Activated CD4-positive, alpha-beta T cell treated with anti-CD3 and anti-CD28 coated beads, Interleukin-2, amount 50 U/mL, for 4 hours (primary cell): ENCODE data around the gene MYRFL.
"Not testable (repeated sequence)": the region's sequence is repeated elsewhere in the genome, so short reads cannot be mapped to it uniquely, and the experiment has no call there.

Source experiments
- DNase-seq, 2 experiments: peaks; one replicate each; pipeline ENCODE4 v3.0.0-alpha.2; 2020

MYRFL gene

GRCh38 chr12:69994086-69994485 is 169.1 kb downstream of the MYRFL start:
- not testable (repeated sequence) for DNase-seq

DNA sequence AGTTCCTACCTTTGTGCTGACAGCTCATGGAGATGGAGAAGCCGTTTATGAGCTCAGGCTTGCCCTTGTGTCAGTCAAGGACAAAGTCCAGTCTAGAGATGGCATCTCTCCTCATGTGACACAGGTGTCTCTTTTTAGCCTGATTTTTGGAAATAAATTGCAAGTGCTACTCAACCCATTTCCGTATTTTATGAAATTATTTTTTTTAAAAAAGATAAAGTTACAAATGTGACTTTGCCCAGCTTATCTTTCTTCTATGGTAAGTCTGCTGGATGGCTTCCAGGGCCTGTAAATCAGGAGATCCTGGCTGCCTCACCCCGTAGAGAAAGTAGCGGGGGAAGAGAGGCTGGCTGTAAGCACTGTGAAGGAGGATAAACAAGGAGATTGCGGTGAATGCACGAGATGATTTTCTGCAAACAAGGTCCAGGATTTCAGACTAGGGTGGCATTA is 169.7 kb downstream of the MYRFL start:
- DNase-seq = no peak

- DNase-seq = no peak
These were observed 171.2 kb downstream of the MYRFL start for GRCh38 chr12:69996241-69996640.

- DNase-seq = no peak
These were observed 171.7 kb downstream of the MYRFL start for GRCh38 chr12:69996722-69997121.

DNA sequence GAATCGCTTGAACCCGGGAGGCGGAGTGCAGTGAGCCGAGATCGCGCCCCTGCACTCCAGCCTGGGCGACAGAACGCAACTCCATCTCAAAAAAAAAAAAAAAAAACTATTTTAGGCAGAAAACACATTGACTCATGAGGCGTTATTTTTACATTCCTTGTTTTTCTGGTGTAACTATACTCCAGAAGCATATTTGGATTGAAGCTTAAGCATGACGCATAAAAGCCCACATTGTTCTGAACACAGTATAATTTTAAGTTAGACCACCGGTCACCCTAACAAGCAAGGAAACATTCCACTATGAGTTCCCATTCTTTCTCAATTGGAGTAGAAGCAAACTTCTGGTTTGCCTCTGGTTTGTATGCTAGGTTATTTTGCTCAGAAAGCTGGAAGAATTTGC is 173.0 kb downstream of the MYRFL start:
- no peak for DNase-seq

DNA sequence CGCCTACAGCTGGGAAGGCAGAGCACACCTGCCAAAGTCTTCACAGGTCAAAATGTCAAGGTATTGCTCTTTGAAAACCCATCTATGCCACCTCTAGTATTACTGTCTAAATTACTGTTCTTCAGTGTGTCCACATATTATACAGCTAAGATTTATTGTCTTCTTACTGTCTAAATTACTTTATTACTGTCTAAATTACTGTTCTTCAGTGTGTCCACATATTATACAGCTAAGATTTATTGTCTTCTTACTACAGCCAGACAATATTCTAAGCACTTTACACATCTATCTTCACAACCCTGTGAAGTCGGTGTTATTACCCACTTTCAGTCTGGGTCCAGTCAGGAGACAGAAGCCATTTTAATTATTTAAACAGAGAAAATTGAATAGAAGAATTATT is 173.9 kb downstream of the MYRFL start:
- no peak for DNase-seq

DNA sequence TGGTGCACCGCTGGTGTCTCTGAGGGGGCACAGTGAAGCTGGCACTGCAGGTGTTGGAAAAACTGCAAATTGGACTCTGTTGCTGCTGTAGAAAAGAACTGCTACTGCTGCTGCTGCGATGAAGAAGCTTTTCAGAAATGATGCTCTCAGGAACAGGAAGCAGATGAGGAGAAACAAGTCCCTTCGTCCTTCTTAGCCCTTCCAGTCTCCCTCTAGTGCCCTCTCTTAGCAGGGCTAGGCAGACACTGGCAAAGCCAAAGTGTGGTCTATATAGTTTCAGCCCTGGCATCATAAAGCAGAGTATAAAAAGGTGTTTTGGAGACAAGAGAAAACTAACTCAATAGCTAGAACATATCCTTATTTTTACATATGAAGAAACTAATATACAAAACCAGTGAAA is 174.5 kb downstream of the MYRFL start:
- DNase-seq = no peak

DNA sequence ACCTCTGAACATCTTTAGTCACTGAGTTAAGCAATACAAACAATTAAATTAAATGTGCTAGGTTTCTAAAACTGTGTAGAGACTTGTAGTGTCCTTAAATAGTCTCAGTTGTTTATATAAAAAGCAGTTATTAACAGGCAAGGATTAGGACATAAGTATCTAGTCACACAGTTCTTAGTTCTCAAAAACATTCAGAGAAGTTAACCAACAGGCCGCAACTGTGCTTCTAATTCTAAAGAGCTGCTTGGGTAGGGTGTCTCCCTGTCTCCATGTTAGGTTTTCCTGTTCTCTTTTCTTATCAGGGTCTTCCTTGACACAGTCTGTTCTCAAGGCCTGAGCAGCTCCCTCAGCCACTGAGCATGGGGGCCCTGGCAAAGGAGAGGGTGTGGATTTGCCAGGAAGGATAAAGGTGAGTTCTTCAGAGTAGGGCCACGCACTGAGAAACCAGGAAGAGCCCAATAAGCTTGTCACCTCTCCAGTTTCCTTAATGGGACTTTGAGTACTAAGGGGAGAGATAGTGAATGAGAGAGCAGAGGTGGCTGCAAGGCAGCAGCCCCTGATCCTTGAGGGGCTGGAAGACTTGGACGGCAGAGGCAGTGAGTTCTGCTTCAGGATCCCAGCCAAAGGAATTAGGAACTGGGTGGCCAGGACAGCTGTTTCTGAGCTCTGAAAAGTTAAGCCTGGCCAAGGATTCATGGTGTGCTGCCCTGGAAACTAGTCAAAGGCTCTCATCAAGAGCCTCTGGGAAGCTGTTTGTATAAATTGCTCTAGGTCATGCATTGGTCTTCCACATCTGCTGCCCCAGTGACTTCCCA is 177.3 kb downstream of the MYRFL start:
- DNase-seq = no peak

- DNase-seq = no peak
These were observed 177.9 kb downstream of the MYRFL start for GRCh38 chr12:70002912-70003255.

DNA sequence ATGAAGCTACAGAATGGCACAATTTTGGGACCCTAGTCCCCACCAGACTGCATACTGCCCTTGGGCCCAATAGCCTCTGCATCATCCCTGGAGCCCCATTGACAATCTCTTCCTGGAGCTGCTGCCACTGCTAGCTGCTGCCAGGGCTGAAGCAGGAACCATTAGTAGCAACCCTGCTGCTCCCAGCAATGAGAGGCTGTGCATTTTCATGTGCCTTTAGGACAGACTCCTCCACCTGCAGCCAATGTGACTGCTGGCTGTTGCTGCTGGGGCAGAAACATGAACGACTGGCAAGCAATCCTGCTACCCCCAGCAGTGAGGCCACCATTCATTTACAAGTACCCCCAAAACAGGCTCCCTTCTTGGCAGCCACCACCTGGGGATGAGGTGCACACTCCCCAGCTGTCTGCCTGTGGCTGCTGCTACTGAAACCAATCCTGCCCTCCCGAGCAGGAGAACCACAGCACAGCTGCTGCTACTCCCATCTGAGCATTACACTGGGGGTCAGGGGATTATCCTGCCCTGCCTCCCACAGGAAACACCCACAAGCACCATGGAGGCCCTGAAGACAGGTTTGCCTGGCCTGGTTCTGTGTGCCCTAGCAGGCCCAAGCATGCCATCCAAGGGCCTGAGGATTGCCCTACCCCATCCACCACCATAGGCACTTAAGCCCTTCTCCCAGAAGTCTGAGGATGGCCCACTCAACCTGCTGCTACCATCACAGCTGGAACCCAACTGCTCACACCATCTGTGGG is 181.0 kb downstream of the MYRFL start:
- DNase-seq = no peak

DNA sequence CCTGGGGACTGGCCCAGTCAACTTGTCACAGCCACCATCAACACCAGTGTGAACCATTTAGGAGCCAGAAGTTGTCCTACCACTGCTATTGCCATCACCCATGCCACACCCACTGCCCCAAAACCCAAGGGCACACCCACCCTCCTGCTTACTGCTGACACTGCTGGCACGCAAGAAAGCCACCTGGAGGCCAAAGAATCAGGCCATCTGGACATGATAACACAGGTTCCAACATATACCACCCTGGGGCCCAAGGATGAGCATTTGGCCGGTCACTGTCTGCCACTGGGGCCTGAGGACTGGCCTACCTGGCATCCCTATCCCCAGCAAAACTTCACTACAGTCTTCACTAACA is 181.6 kb downstream of the MYRFL start:
- DNase-seq = no peak

DNA sequence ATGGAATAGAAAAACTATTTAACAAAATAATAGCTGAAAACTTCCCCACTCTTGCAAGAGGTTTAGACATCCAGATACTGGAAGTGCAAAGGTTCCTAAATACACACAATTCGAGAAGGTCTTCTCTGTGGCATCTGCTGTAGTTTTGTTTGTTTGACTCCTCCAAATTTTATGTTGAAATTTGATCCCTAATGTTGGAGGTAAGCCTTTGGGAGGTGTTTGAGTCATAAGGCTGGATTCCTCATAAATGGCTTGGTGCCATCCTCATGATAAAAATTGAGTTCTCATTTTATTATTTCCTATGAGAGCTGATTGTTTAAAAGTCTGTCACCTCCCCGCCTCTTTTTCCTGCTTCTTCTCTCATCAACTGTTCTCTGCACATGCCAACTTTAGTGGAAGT is 182.7 kb downstream of the MYRFL start:
- DNase-seq = no peak
